NCI-H2107 treated with DMSO at 0.1 percent for 48 hours (cell line): ENCODE results near the gene RFX2.
A peak's percentile ranks its signal among the peaks of the same experiment; 100 is the strongest.

ENCODE experiments used
- DNase-seq: peaks from one replicate; lab custom pipeline; 2025; ENCODE audit not compliant: unreplicated experiment; lab: John Stamatoyannopoulos, UW

The RFX2 gene

GRCh38 chr19:5959260-5960004 is 150.9 kb downstream of the RFX2 start:
- DNase-seq = no peak

DNA sequence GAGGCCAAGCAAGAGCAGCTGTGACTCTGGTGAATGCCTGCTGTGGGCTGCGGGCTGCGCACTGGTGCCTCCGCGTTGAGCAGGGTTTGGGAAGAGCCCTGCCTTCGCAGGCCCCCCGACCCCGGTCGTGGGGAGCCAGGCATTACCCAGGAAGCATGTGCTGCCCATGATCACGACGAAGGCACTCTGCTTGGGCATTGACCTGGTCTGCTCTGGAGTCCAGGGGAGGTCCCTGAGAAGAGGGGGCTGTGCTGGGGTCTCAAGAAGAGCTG is 151.5 kb downstream of the RFX2 start:
- DNase-seq = no peak

DNA sequence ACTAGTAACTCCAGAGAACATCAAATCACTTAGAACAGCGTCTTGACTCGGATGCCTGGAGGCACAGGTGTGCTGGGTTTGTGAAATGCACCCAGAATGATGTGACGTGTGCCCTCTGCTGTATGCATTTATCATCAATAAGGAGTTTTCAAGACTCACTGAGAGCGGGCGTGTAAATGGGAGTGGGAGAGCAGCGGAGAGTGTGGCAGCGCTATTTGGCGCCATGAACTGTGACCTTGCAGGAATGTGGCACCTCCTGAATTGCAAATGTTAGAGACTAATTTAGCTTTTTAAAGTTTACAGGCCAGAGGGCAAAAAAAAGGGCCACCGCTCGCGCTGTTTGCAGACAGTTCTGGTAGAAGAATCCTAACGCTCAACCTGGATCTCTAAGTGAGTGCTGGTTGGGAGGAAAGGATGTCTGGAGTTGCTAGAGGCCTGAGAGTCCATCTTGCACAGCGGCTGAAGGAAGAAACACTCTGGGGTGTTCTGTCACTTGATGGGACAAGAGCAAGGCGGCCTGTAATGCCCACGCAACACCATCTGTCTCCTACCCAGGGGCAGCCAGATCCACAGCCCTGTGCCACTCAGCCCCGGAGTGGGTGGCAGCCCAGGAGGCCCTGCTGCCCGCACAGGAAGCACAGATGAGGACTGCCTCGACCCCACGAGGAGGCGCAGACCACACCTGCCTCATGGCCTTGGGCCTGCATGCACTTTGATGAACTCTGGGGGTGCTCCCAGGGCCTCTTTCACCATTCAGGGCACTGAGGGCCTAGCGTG is 152.0 kb downstream of the RFX2 start:
- no peak for DNase-seq

- DNase-seq = peak; percentile 24
These were observed 153.1 kb downstream of the RFX2 start for GRCh38 chr19:5957170-5957569.

GRCh38 chr19:5956728-5957127 is 153.6 kb downstream of the RFX2 start:
- DNase-seq = no peak

DNA sequence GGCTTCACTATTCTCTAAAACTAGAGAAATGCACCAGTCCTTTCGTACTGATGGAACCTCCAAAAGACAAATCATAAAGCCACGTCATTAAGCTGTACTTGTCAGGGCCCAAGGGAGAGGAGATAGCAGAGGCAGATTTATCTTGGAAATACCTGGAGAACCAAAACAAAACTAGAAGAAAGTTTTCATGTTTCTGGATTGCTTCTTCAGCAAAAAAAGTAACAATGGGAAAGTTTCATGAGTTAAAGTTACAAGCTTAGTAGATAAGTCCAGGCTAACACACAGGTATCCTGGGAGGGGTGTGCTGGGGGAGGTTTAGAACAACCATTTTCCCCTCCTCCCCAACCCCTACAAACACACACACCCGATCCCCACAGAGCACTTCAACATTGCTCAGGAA is 154.0 kb downstream of the RFX2 start:
- no peak for DNase-seq

- no peak for DNase-seq
These were observed 154.7 kb downstream of the RFX2 start for GRCh38 chr19:5955636-5955935.

- no peak for DNase-seq
These were observed 156.0 kb downstream of the RFX2 start for GRCh38 chr19:5954293-5954692.

GRCh38 chr19:5953680-5954213 is 156.6 kb downstream of the RFX2 start:
- no peak for DNase-seq

- no peak for DNase-seq
These were observed 157.2 kb downstream of the RFX2 start for GRCh38 chr19:5953030-5953589.

GRCh38 chr19:5952193-5953029 is 157.9 kb downstream of the RFX2 start:
- DNase-seq = no peak

DNA sequence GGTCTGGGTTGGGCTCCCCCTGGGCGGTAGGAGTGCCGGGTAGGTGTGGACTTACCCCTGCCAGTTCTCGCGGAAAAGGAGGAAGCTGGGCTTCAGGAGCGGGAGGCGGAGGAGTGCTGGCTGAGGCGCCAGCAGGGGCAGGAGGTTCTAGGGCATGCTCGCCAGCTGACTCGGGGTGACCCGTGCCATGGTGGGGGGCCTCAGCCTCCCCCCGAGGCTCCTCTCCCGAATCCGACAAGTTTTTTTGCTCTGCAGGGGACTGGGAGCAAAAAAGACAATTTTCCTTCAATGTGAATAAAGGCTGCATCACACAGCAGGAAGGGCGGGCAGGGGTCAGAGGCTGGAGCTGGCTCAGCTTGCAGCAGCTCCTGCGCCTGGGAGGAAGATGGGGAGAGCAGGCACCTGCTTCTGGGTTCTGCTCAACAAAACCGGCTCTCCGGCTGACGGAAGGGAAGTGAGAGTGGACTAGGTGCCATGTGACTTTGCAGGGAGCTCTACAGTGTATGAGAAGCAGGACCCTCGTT is 158.9 kb downstream of the RFX2 start:
- DNase-seq = no peak

DNA sequence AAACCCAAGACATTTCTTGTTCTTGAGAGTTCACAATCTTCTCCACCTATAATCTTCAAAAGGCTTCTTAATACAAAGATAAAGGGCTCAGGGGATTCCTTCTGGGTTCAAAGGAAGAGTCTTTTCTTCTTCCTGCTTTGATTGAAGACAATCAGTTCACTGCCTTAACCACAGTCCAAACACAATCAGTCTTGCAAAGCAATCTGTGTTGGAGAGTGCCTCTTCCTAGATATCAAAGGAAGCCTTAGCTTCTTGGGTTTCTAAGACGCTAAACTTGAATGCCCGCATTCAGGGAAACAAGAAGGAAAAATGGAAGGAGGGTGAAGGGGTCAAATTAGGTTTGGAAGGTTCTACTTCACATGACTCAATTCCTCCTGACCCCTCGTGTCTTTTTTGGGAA is 159.6 kb downstream of the RFX2 start:
- DNase-seq = no peak

DNA sequence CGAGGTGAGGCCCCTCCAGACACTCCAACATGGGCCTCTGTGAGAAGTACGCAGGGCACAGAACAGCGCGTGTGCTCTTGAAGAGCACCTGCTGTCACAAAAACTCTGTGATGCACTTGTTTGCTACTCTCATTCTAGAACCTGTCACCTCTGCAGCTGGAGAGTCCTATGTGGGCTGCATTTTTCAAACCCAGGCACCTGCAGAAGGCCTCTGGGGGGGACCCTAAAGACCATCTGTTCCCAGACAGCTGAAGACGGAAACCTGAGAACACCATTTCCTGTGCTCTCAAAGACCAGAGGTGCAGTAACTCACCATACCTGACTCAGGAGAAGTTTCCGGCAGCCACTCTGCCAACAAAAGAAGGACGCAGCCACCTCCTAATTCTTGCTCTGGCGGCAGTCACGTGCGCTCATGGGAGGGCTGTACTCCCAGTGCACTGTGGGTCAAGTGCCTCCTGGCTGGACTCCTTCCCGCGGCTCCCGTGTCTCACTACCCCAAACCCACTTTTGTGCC is 160.5 kb downstream of the RFX2 start:
- peak; percentile 93 for DNase-seq

GRCh38 chr19:5948752-5949564 is 161.3 kb downstream of the RFX2 start:
- DNase-seq = no peak

GRCh38 chr19:5947435-5947834 is 162.9 kb downstream of the RFX2 start:
- DNase-seq = no peak

DNA sequence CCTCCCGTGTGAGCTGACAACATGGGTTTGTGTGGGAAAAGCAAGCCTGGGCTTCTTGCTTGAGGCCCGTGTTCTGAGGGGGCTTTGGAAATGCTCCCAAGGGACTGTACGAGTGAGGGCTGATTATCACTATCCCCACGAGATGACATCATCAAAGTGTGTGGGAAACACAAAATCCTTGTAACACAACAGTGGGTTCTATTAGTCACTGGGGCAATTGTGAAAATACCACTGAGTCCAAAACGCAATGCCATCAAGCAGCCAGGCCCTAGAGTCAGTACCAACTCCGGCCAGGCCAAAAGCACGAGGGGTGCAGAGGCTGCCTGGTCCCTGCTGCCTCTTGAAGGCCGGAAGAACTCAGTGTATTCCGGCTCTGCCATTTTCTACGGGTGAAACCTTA is 166.7 kb downstream of the RFX2 start:
- no peak for DNase-seq
